ENCODE data around the gene TNRC18.
"Not testable (repeated sequence)": the region's sequence is repeated elsewhere in the genome, so short reads cannot be mapped to it uniquely, and the experiment has no call there.

- TF ChIP-seq, protein P1, sequence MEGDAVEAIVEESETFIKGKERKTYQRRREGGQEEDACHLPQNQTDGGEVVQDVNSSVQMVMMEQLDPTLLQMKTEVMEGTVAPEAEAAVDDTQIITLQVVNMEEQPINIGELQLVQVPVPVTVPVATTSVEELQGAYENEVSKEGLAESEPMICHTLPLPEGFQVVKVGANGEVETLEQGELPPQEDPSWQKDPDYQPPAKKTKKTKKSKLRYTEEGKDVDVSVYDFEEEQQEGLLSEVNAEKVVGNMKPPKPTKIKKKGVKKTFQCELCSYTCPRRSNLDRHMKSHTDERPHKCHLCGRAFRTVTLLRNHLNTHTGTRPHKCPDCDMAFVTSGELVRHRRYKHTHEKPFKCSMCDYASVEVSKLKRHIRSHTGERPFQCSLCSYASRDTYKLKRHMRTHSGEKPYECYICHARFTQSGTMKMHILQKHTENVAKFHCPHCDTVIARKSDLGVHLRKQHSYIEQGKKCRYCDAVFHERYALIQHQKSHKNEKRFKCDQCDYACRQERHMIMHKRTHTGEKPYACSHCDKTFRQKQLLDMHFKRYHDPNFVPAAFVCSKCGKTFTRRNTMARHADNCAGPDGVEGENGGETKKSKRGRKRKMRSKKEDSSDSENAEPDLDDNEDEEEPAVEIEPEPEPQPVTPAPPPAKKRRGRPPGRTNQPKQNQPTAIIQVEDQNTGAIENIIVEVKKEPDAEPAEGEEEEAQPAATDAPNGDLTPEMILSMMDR (conservative IDR thresholded peaks at IDR 0.05; ENCODE audit: low read depth, low read length) = not testable (repeated sequence)
- TF ChIP-seq EZH2 (IDR thresholded peaks at IDR 0.05; ENCODE audit: borderline replicate concordance, low read depth, low read length, poor library complexity, severe bottlenecking) = not testable (repeated sequence)
Measured at GRCh38 chr7:5313076-5313885, 110.4 kb downstream of the TNRC18 start.
